Right lobe of liver (tissue), 6 donors: ENCODE data around the gene MIEN1. TPM values are rescaled to one million over a fixed set of nuclear protein-coding genes. Genes with fewer than 3 reads are reported as not detected.
A peak's percentile ranks its signal among the peaks of the same experiment; 100 is the strongest.

Experiments
- ATAC-seq, 4 donors: fragments of 200-7000 bp; cut with Tn5 transposase; one replicate each; pipeline ENCODE4 v1.9.1; 2020; ENCODE audit warnings: mild to moderate bottlenecking in 4 of 4, moderate library complexity in 4 of 4
- DNase-seq, 3 donors: peaks; one replicate each; pipeline ENCODE4 v3.0.0-alpha.2; 2020
- H3K27ac ChIP-seq, 3 donors: fragments of 200-600 bp; one replicate each; pipeline ENCODE4 v1.8.0; 2022
- H3K27me3 ChIP-seq, 2 donors: fragments of 200-600 bp; one replicate each; pipeline ENCODE4 v1.8.0; 2022
- H3K36me3 ChIP-seq, 4 donors: fragments of 200-600 bp; sonication (generic) in 1 of 4; one replicate each; pipeline versions ENCODE4 v1.5.1 to v1.8.0; 2017 to 2022; ENCODE audit warnings: control low read depth in 1 of 4
- H3K4me1 ChIP-seq, 4 donors: fragments of 200-600 bp; sonication (generic) in 1 of 4; one replicate each; pipeline versions ENCODE4 v1.5.1 to v1.8.0; 2017 to 2022; ENCODE audit warnings: control low read depth in 1 of 4
- H3K4me3 ChIP-seq, 3 donors: fragments of 200-600 bp; one replicate each; pipeline ENCODE4 v1.8.0; 2022
- H3K9me3 ChIP-seq, 4 donors: fragments of 200-600 bp; sonication (generic) in 1 of 4; one replicate each; pipeline versions ENCODE4 v1.5.1 to v1.8.0; 2017 to 2022; ENCODE audit warnings: control low read depth in 1 of 4
- CTCF ChIP-seq, 4 donors: fragments of 200-600 bp in 3 of 4; fragments of 450-650 bp in 1 of 4; IDR thresholded peaks; one replicate each; pipeline versions ENCODE4 v1.5.1 to v1.8.0; 2016 to 2022; ENCODE audit warnings: antibody characterized with exemption in 4 of 4, mild to moderate bottlenecking in 2 of 4
- POLR2A ChIP-seq: fragments of 450-650 bp; IDR thresholded peaks from one replicate; pipeline ENCODE4 v1.6.1; 2017; ENCODE audit warnings: antibody characterized with exemption, mild to moderate bottlenecking
- WGBS: methylation state at CpG from one replicate; pipeline ENCODE4 v1.1.6; 2018; ENCODE audit warnings: low coverage, low lambda C conversion rate; ENCODE audit not compliant: insufficient coverage; ENCODE audit errors: missing lambda C conversion rate; 5-methylcytosine and 5-hydroxymethylcytosine counted together
- intact Hi-C, 2 donors: fragments of 100-400 bp; cut with DNase I; formaldehyde crosslinking; loops; one replicate each; pipeline versions ENCODE4 v1.11.2 to v1.14.1; 2022
- total RNA-seq, 6 experiments: library from RNA; depleted of rRNA in 2 of 6; stranded (reverse); fragments of >200 nt in 2 of 6; fragmentation: NEBNext Ultra II Directional in 3 of 6; extraction: Animal tissue kit (Norgen Biotek cat#: 25700) in 3 of 6; gene quantifications; one replicate each; pipeline versions ENCODE4 v1.1.0 to v1.2.4, GENCODE V29; 2016 to 2023
- donor health status: DM: no; HTN: yes; CAD: no.
- donor health status: DM: no; HTN: no; CAD: no.
- donor health status: DM: no; HTN: no; CAD: no.
- donor health status: DM: no; HTN: yes; CAD: no.
- donor health status: DM: no; HTN: yes; CAD: no.

Gene MIEN1
- total RNA-seq, 6 experiments from 2014 or later, result 23.1 to 61.6 (median 29.0) TPM

GRCh38 chr17:39746145-39746461 is 15.8 kb upstream of the MIEN1 start:
- Histone ChIP-seq H3K4me3 (no peak overlapping the region), H3K36me3 (peaks cover 0 to 33% (median 10%) of the 10 kb centered on the region in 4 donors), H3K27me3 (no peaks in the 10 kb centered on the region), H3K4me1 (peaks cover 0 to 4% (median 0%) of the 10 kb centered on the region in 4 donors), H3K9me3 (no peaks in the 10 kb centered on the region), H3K27ac (no peak overlapping the region)
- ATAC-seq (no peak), DNase-seq (no peak)
- 100% methylated on average over 1 of the region's 7 CpGs for WGBS
- TF ChIP-seq CTCF (IDR thresholded peaks at IDR 0.05), result no peak
- no peak for TF ChIP-seq POLR2A
- intact Hi-C loops, result loop anchor here (10.0 kb wide), 2 partner anchors 111 to 201 kb away; partner anchors contain the start of gene STARD3 (in 1 of the 2)

- Histone ChIP-seq H3K36me3 (peaks cover 0 to 33% (median 10%) of the 10 kb centered on the region in 4 donors), H3K27ac (no peak overlapping the region), H3K27me3 (no peaks in the 10 kb centered on the region), H3K9me3 (no peaks in the 10 kb centered on the region), H3K4me1 (peaks cover 0 to 8% (median under 1%) of the 10 kb centered on the region in 4 donors), H3K4me3 (no peak overlapping the region)
- no peak for ATAC-seq
- no peak for TF ChIP-seq POLR2A
- TF ChIP-seq CTCF (IDR thresholded peaks at IDR 0.05), result no peak
- peak in 1 of 3 donors; percentile 39 for DNase-seq
- 91% methylated on average over 4 of the region's 23 CpGs for WGBS
- intact Hi-C loops, result loop anchor here (10.0 kb wide), 2 partner anchors 111 to 201 kb away; partner anchors contain the start of gene STARD3 (in 1 of the 2)
Measured at GRCh38 chr17:39745335-39746144, 15.2 kb upstream of the MIEN1 start.

- DNase-seq, result no peak
- ATAC-seq, result no peak
- intact Hi-C loops, result loop anchor here (10.0 kb wide), 2 partner anchors 110 to 200 kb away; partner anchors contain the start of gene STARD3 (in 1 of the 2)
- Histone ChIP-seq H3K36me3 (peaks cover 0 to 33% (median 10%) of the 10 kb centered on the region in 4 donors), H3K4me3 (no peak overlapping the region), H3K9me3 (no peaks in the 10 kb centered on the region), H3K27me3 (no peaks in the 10 kb centered on the region), H3K4me1 (peaks cover 0 to 9% (median 4%) of the 10 kb centered on the region in 4 donors), H3K27ac (no peak overlapping the region)
- WGBS, result no CpG with 5 or more reads among the region's 8 CpGs
- no peak for TF ChIP-seq POLR2A
- no peak for TF ChIP-seq CTCF (IDR thresholded peaks at IDR 0.05)
Measured at GRCh38 chr17:39744836-39745215, 14.5 kb upstream of the MIEN1 start.

- TF ChIP-seq CTCF (IDR thresholded peaks at IDR 0.05), result no peak
- TF ChIP-seq POLR2A, result no peak
- Histone ChIP-seq H3K4me1 (peaks cover 0 to 11% (median 5%) of the 10 kb centered on the region in 4 donors), H3K4me3 (no peak overlapping the region), H3K27me3 (no peaks in the 10 kb centered on the region), H3K27ac (no peak overlapping the region), H3K36me3 (peaks cover 0 to 33% (median 10%) of the 10 kb centered on the region in 4 donors), H3K9me3 (no peaks in the 10 kb centered on the region)
- intact Hi-C loops, result loop anchor here (10.0 kb wide), 2 partner anchors 109 to 199 kb away; partner anchors contain the start of gene STARD3 (in 1 of the 2)
- ATAC-seq (no peak), DNase-seq (no peak)
- WGBS, result 96% methylated on average over 9 of the region's 16 CpGs
Measured at GRCh38 chr17:39744075-39744835, 13.9 kb upstream of the MIEN1 start.
